HuH-7.5 (cell line): ENCODE data around the gene CTXN3.
"Not testable (repeated sequence)": the region's sequence is repeated elsewhere in the genome, so short reads cannot be mapped to it uniquely, and the experiment has no call there.

Experiments used
- DNase-seq: peaks from one replicate; pipeline ENCODE4 v3.0.0; 2011; ENCODE audit warnings: low spot score

CTXN3 gene

GRCh38 chr5:127650649-127651048 is 1.8 kb downstream of the CTXN3 start:
- no peak for DNase-seq

DNA sequence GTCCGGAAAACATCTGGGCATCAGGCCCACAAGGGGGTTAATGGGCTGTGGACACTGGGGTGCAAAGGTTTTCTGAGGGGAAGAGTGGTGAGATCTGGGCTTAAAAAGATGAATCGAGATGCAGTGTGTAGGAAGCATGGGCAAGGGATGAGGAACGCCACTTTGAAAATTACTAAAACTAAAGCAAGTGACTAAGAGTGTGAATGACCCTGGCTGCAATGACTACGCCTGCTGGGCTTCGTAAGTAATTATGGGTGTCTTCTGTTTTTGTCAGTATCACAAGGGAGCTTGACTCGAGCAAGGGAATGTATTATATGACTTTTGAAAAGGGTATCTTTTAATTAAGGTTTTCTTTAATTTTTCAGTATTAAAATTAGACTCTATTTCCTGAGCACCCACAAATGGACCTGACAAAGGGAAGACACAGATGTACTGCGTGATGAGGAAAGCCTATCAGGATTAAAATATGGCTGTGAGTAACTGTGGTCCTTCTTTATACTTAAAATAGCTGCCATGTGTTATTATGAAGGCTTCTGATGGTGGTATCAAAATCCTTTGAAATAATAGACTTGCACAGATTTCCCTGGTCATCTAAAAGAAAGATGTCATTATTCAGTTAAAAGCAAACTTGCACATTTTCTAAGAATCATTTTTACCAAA is 4.2 kb downstream of the CTXN3 start:
- DNase-seq, result no peak

GRCh38 chr5:127656825-127657224 is 7.9 kb downstream of the CTXN3 start:
- DNase-seq, result no peak

DNA sequence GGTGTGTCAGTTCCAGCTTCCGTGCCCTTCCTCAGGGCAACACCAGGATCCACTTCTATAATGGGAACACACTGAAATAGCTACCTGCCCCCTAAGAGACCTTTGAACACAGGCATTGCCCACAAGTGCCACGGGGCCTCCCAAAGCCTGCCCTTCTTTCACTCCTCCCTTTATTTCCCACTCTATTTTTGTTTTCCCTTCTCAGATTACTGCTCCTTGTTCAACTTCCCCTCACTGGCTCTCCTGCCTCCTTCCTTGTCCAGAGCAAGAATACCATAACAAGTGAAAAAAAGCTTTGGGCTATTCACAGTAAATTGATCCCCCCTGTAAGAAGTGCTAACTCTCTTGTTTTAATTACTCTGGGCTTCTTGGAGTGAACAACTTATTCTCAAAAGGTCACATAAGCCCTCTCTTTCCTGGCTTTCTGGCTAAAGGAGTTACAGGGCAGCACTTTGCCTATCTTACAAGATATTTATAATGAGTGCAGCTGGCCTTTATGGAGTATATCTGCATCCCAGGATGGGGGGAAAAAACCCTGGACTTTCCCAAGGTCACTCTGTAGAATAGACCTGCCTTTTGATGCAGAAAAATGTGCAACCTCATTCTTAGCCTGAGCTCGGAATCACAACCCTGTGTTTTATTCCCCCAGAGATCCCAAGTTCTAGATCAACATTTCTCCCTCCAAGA is 11.3 kb downstream of the CTXN3 start:
- no peak for DNase-seq

DNA sequence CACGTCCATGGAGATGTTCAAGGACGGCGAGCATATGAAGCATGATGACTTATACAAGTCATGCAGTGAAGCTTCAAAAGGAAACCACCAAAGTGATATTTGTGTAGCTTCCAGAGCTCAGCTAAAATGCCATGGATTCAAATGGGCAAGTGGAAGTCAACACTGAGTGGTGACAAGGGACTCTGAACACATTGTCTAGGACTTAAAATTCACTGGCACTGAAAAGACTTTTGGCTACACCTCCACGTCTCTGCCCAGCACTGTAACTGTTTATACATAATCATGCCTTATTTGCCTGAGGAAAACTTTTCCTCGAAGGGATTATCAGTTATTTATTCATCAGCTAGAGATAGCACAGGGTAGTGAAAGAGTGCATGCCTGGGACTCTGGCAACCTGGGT is 15.2 kb downstream of the CTXN3 start:
- no peak for DNase-seq

DNA sequence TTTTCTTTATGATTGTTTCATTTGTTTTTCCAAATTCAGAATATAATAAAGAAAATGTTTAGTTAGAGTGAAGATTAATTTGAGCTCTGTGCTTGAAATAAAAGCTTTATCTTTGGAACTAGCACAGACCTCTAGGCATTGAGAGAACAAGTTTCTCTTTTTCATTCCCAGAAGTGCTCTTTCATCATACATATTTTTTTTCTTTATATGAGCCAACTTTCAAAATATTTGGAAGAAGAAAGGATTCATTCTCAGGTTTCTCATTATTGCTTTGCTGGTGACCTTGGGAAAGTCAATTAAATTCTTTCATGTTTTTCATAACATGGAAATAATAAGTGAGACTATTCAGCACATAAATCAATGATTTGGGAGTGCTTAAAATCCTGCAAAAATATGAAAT is 16.8 kb downstream of the CTXN3 start:
- DNase-seq, result no peak

DNA sequence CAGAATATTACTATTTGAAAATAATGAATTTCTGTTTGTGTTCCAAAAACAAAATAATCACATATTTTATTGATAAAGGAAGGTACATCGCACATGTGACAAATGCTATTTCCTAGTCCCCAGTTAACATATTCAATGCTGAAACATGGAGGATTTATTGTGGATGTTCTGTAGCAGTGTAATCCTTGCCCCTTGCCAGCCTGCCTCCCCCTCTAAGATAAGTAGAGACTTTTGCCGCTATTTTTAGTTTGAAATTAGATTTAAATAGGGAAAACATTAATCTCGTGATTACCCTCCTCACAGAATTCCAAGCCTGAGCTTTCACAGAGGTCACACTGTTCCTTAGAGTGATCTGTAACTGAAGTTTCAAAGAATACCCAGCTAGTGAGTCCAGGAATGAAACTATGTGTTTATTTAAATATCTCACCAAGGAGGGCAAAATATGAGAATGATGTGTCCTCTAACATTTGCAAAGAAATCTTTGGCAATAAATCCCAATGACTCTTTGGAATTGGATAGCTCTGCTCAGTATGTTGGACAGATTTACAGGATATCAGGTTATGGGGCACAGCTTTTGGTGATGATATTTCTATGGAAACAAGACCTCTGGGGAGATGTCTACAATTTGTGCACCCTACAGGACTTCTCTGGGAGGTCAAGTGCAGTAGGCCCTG is 17.3 kb downstream of the CTXN3 start:
- no peak for DNase-seq

DNA sequence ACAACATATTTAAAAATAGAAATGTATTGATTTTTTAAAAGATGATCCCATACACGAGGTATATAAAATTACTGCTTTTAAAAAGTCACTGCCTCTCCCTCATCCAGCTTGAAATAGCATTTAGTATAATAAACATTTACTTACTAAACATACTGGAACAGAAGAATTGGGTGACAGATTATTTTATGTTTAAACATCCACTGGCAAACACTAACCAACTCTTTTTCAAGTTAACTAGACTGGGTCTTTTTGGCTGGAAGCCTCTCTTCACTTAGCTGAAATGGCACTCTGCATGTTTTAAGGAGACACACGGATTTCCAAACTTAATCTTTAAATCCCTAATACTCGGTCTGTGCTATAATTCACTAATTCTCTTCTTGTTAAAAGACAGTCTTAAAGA is 19.0 kb downstream of the CTXN3 start:
- no peak for DNase-seq

GRCh38 chr5:127671218-127671617 is 22.3 kb downstream of the CTXN3 start:
- DNase-seq, result no peak

- DNase-seq, result no peak
Observed at GRCh38 chr5:127673117-127673800, 24.4 kb downstream of the CTXN3 start.

DNA sequence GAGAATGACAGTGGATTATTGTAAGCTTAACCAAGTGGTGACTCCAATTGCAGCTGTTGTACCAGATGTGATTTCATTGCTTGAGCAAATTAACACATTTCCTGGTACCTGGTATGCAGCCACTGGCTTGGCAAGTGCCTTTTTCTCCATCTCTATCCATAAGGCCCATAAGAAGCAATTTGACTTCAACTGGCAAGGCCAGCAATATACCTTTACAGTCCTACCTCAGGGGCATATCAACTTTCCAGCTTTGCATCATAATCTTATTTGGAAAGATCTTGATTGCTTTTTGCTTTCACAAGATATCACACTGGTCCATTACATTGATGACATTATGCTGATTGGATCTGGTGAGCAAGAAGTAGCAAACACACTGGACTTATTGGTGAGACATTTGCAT is 28.1 kb downstream of the CTXN3 start:
- DNase-seq, result not testable (repeated sequence)

DNA sequence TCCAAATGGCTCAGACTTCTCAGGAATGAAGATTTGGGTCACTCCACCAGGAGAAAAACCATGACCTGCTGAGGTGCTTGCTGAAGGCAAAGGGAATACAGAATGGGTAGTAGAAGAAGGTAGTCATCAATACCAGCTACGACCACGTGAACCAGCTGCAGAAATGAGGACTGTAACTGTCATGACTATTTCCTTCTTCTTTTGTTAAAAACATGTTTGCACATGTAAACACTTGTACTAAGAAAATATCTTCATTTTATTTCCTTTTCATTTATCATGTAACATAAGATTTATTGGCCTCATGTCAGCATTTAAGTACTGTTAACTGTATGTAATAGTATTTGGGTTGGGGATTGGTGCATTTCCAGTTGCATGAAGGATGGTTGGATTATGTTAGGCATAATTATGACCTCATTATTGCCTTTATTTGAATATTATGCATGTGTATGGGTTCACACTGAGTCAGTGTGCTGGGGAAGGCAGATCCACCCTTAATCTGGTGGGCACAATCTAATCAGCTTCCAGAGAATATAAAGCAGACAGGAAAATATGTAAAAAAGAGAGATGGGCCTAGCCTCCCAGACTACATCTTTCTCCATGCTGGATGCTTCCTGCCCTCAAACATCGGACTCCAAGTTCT is 30.9 kb downstream of the CTXN3 start:
- DNase-seq, result not testable (repeated sequence)

DNA sequence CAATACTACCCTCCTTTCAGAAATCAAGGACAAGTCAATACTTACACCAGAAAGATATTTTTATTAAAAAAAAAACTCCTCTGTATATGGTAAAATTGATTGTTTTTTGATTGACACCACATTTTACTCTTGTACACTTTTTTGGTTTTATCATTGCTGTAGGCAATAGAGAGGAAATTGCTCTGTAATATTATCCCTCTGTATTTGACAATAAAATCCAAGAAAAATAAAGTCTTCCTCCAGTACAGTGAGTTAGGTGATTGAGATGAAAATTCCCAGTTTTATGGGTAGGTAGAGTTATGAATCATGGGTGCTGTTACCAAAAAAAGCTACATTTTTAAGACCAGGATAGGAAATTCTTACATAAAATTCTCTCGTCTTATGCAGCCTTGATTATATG is 31.7 kb downstream of the CTXN3 start:
- DNase-seq, result no peak

- no peak for DNase-seq
Observed at GRCh38 chr5:127683008-127683407, 34.1 kb downstream of the CTXN3 start.

DNA sequence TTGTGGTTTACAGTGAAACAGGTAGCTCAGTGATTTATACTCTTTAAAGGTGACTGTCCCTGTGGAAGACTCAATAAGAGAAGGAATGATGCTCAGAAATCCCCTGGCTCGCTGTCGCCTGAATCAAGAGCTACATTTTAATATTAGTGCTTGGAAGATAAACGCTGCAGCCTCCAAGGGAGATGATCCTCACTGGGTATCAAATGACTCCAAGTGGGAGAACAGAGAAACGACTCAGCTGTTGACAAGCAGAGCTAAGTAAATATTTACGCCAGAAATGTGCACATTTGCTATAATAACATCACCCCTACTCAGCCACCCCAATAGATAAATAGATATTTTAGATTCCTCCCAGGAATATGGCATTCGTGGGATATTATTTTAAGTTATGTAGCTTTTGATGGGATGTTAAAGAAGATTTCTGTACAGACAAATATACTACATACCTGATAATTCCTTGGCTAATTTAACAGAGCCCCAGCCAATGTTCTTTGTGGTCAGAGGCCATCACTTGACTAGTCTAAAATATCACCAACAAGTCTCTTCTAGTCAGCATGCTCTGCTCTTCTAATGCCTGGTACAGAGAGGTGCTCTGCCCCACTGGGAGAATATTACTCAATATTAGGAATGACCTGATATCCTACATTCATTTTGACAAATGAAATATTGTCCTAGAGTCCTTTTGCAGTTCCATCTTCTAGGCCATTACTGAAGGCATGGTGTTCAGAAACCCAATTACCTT is 36.0 kb downstream of the CTXN3 start:
- no peak for DNase-seq

DNA sequence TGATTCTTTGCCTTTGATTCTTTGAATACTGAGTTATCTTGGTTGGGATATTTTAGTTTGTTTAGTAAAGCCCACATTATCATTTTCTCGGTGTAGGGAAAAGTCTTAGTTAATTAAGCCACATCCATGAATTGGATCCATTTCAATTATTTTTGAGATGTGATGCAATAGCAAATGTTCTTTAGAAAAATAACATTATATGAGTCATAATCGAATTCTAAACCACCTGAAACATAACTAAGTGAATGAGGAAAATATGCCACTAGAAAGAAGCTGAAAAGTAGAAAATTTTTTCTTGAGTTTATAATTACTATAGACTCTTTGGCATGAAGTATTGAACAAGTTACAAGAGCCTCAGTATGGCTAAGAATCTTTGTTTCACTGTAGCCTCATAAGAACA is 36.8 kb downstream of the CTXN3 start:
- DNase-seq, result no peak

DNA sequence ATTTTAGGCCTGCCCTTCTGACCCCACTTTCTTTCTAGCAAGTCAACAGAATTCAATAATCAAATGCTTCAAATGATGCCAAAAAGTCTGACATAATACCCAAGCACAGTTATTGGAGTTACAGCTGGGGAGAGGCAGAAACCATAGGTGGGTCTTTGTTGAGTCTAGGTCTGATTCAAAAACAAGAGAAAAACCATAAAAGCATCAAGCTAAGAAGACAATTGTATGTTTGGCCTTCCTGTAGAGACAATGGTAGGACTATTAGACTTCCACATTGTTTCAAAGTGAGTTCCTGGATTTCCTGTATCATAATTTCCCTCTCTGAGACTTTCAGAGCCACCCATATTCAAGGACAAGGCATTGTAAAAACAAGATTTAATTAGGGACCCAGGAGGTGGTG is 37.5 kb downstream of the CTXN3 start:
- no peak for DNase-seq

GRCh38 chr5:127694518-127695171 is 45.8 kb downstream of the CTXN3 start:
- DNase-seq, result no peak

DNA sequence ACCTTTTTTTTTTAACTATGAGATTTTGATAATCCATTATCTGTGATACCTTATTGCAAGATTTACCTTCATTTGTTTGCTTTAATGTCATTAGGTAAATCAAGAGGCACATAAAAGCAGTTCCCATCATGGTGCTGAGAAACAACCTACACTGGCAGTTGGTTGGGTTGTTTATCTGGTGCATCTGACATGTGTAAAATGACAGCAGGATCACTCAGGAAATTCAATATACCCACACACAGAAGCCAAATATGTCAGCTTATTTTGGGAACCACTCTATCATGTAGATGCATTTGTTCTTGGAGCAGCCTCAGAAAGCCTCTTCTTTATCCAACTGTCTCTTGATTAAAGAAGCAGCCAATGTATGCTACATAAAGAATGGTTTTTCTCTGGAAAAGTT is 46.5 kb downstream of the CTXN3 start:
- DNase-seq, result no peak

GRCh38 chr5:127696683-127697082 is 47.8 kb downstream of the CTXN3 start:
- no peak for DNase-seq
